Caco-2 (cell line): Measurements from ENCODE around the gene SART3. TPM values are rescaled to one million over a fixed set of nuclear protein-coding genes. Genes with fewer than 3 reads are reported as not detected.

Source experiments
- BruUV-seq: library from RNA; stranded (reverse); fragments of 400-500 nt; replicated peaks from 2 replicates; lab custom pipeline; 2021; lab: Mats Ljungman, UMichigan
- CTCF ChIA-PET: fragments of 300-600 bp; sonication (Branson Sonifier 250); formaldehyde crosslinking; loops from one replicate; lab custom pipeline; 2022; ENCODE audit warnings: antibody characterized with exemption; lab: Charles Lee
- POLR2A ChIA-PET: fragments of 300-600 bp; sonication (Branson Sonifier 250); formaldehyde crosslinking; loops from one replicate; lab custom pipeline; 2022; ENCODE audit warnings: antibody characterized with exemption; lab: Charles Lee
- DNase-seq, 2 experiments: peaks; one replicate each; pipeline versions ENCODE4 v3.0.0 to v3.0.0-alpha.2; 2020 to 2022
- H3K27me3 ChIP-seq: replicated peaks from 2 replicates; pipeline ENCODE4 v1.6.0; 2011; ENCODE audit warnings: low read length; ENCODE audit not compliant: control insufficient read depth, insufficient read depth
- H3K36me3 ChIP-seq: 2 replicates; pipeline ENCODE4 v1.5.1; 2011; ENCODE audit warnings: low read length; ENCODE audit not compliant: control insufficient read depth, insufficient read depth
- H3K4me1 ChIP-seq: fragments of 250-450 bp; sonication (Bioruptor Pico); 2 replicates; pipeline ENCODE4 v1.5.1; 2020; ENCODE audit warnings: mild to moderate bottlenecking
- H3K4me3 ChIP-seq: 2 replicates; pipeline ENCODE4 v1.5.1; 2011; ENCODE audit warnings: low read depth, mild to moderate bottlenecking, control low read depth, low read length
- H3K9me3 ChIP-seq: fragments of 250-450 bp; sonication (Bioruptor Pico); 2 replicates; pipeline ENCODE4 v1.5.1; 2020; ENCODE audit warnings: mild to moderate bottlenecking, moderate library complexity
- H3K27ac Mint-ChIP-seq: one replicate; pipeline ENCODE4 v1.8.0; 2022; ENCODE audit warnings: mixed read lengths; ENCODE audit not compliant: unreplicated experiment
- H3K27me3 Mint-ChIP-seq: one replicate; pipeline ENCODE4 v1.8.0; 2022; ENCODE audit warnings: mixed read lengths; ENCODE audit not compliant: insufficient read depth, unreplicated experiment
- H3K36me3 Mint-ChIP-seq: one replicate; pipeline ENCODE4 v1.8.0; 2022; ENCODE audit warnings: mild to moderate bottlenecking, mixed read lengths; ENCODE audit not compliant: insufficient read depth, unreplicated experiment
- H3K4me1 Mint-ChIP-seq: one replicate; pipeline ENCODE4 v1.8.0; 2022; ENCODE audit warnings: low read depth, mixed read lengths; ENCODE audit not compliant: unreplicated experiment
- H3K4me3 Mint-ChIP-seq: one replicate; pipeline ENCODE4 v1.8.0; 2022; ENCODE audit warnings: mild to moderate bottlenecking, moderate library complexity, mixed read lengths; ENCODE audit not compliant: unreplicated experiment
- H3K9me3 Mint-ChIP-seq: one replicate; pipeline ENCODE4 v1.8.0; 2022; ENCODE audit warnings: mixed read lengths; ENCODE audit not compliant: unreplicated experiment
- CTCF ChIP-seq, 2 experiments: fragments of 200-600 bp in 1 of 2; IDR thresholded peaks; 1 replicate in 1 of 2; 2 replicates in 1 of 2; pipeline versions ENCODE4 v1.5.1 to v1.8.0; 2011 to 2022; ENCODE audit warnings: antibody characterized with exemption in 1 of 2, control low read depth in 1 of 2, inconsistent platforms in 1 of 2, low read depth in 1 of 2, low read length in 1 of 2, mild to moderate bottlenecking in 1 of 2, moderate library complexity in 1 of 2; ENCODE audit not compliant: insufficient read depth in 1 of 2, severe bottlenecking in 1 of 2, unreplicated experiment in 1 of 2
- intact Hi-C: fragments of 100-400 bp; cut with micrococcal nuclease; formaldehyde crosslinking; loops from one replicate; pipeline ENCODE4 v1.10.0; 2022; ENCODE audit not compliant: unreplicated experiment
- total RNA-seq: library from RNA; stranded (reverse); gene quantifications from 2 replicates; pipeline ENCODE4 v1.2.3, GENCODE V29; 2022

The SART3 gene
- total RNA-seq, 1 experiment from 2014 or later: 77.3 TPM

DNA sequence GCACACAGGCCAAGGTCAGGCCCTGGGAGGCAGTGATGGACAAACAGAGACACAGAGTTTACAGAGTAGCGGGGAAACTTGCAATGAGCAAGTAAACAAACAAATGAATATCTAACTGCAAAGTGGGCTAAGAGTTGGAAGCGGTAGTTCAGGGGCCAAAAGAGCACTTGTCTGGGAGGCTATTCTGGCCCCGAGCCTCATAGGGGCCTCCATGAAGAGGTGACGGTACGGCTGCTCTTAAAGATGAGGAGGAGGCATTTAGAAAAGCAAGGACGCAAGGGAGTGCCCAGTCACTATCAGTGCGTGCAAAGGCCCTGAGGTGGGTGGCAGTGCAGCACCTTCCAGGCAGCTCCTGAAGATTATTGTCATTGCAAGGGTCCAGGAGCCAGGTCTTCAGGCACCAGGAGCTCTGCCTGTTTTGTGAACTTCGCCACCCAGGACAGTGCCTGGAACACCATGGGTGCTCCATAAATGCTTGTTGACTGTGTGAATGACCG is 41.3 kb upstream of the SART3 start:
- H3K9me3 Mint-ChIP-seq: no peaks in the 10 kb centered on the region
- no peak overlapping the region for H3K4me3 Mint-ChIP-seq
- TF ChIP-seq CTCF (IDR thresholded peaks at IDR 0.05; ENCODE audit: insufficient read depth in 1 of 2, low read depth in 1 of 2, low read length in 1 of 2, severe bottlenecking in 1 of 2, unreplicated experiment in 1 of 2): no peak
- no peaks in the 10 kb centered on the region for H3K4me1 Mint-ChIP-seq
- intact Hi-C loops: no loop called here
- no TSS peak for BruUV-seq
- H3K36me3 Mint-ChIP-seq: no peaks in the 10 kb centered on the region
- Histone ChIP-seq H3K9me3 (no peaks in the 10 kb centered on the region), H3K36me3 (no peaks in the 10 kb centered on the region), H3K4me1 (no peaks in the 10 kb centered on the region), H3K4me3 (no peak overlapping the region), H3K27me3 (no peaks in the 10 kb centered on the region)
- DNase-seq: no peak
- no peak overlapping the region for H3K27ac Mint-ChIP-seq
- peaks cover 6% of the 10 kb centered on the region for H3K27me3 Mint-ChIP-seq
- ChIA-PET POLR2A (no interaction called here), CTCF (no interaction called here)

DNA sequence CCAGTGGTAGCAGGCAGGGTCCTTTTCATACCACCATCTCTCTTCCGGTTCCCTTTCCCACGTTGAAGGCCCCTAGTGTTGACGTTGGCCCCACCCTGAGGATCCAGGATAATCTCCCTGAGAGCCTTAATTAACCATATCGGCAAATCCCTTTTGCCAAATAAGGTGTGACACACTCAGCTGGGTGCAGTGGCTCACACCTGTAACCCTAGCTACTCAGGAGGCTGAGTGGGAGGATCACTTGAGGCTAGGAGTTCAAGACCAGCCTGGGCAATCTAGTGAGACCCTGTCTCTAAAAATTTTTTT is 39.7 kb upstream of the SART3 start:
- peaks cover 4% of the 10 kb centered on the region for H3K27me3 Mint-ChIP-seq
- POLR2A ChIA-PET: no interaction called here
- BruUV-seq: no TSS peak
- no peak for DNase-seq
- CTCF ChIA-PET: no interaction called here
- intact Hi-C loops: no loop called here
- Histone ChIP-seq H3K4me3 (no peak overlapping the region), H3K9me3 (no peaks in the 10 kb centered on the region), H3K27me3 (no peaks in the 10 kb centered on the region), H3K36me3 (no peaks in the 10 kb centered on the region), H3K4me1 (no peaks in the 10 kb centered on the region)
- H3K4me3 Mint-ChIP-seq: no peak overlapping the region
- no peaks in the 10 kb centered on the region for H3K9me3 Mint-ChIP-seq
- H3K4me1 Mint-ChIP-seq: no peaks in the 10 kb centered on the region
- H3K36me3 Mint-ChIP-seq: no peaks in the 10 kb centered on the region
- no peak overlapping the region for H3K27ac Mint-ChIP-seq
- no peak for TF ChIP-seq CTCF (IDR thresholded peaks at IDR 0.05; ENCODE audit: insufficient read depth in 1 of 2, low read depth in 1 of 2, low read length in 1 of 2, severe bottlenecking in 1 of 2, unreplicated experiment in 1 of 2)

- H3K27ac Mint-ChIP-seq: no peak overlapping the region
- DNase-seq: no peak
Observed at GRCh38 chr12:108599948-108600701, 39.2 kb upstream of the SART3 start.

More at GRCh38 chr12:108599948-108600701, 39.2 kb upstream of the SART3 start:
- no peaks in the 10 kb centered on the region for H3K27me3 ChIP-seq
- no peak overlapping the region for H3K4me3 Mint-ChIP-seq
- TF ChIP-seq CTCF (IDR thresholded peaks at IDR 0.05; ENCODE audit: insufficient read depth in 1 of 2, low read depth in 1 of 2, low read length in 1 of 2, severe bottlenecking in 1 of 2, unreplicated experiment in 1 of 2): no peak
- CTCF ChIA-PET: no interaction called here
- H3K9me3 Mint-ChIP-seq: no peaks in the 10 kb centered on the region
- BruUV-seq: no TSS peak
- H3K36me3 Mint-ChIP-seq: no peaks in the 10 kb centered on the region
- intact Hi-C loops: no loop called here
- no peaks in the 10 kb centered on the region for H3K36me3 ChIP-seq
- H3K4me3 ChIP-seq: no peak overlapping the region
- H3K27me3 Mint-ChIP-seq: peaks cover 4% of the 10 kb centered on the region
- POLR2A ChIA-PET: no interaction called here
- no peaks in the 10 kb centered on the region for H3K4me1 ChIP-seq
- no peaks in the 10 kb centered on the region for H3K9me3 ChIP-seq
- no peaks in the 10 kb centered on the region for H3K4me1 Mint-ChIP-seq
